RWPE1 (cell line): ENCODE data around the gene TRIM38.
"Not testable (repeated sequence)": the region's sequence is repeated elsewhere in the genome, so short reads cannot be mapped to it uniquely, and the experiment has no call there.

Experiments
- CTCF ChIA-PET: fragments of 350-600 bp; sonication (Branson Sonifier 250); formaldehyde crosslinking; extraction: SDS; loops from one replicate; lab custom pipeline; 2021; lab: Yijun Ruan, JAX
- POLR2A ChIA-PET: fragments of 400-600 bp; formaldehyde crosslinking; extraction: SDS; loops from one replicate; lab custom pipeline; 2020; ENCODE audit warnings: antibody characterized with exemption; ENCODE audit not compliant: low non-redundant PET; lab: Yijun Ruan, JAX
- DNase-seq: peaks from one replicate; pipeline ENCODE4 v3.0.0; 2012; ENCODE audit warnings: low spot score
- H3K27ac ChIP-seq: fragments of 450-650 bp; 2 replicates; pipeline ENCODE4 v1.5.1; 2017
- CTCF ChIP-seq: fragments of 450-650 bp; conservative IDR thresholded peaks from 2 replicates; pipeline ENCODE4 v1.5.1; 2017; ENCODE audit warnings: low read depth, mild to moderate bottlenecking

Gene TRIM38

GRCh38 chr6:25946631-25947030, 16.0 kb upstream of the TRIM38 start:
- POLR2A ChIA-PET, result no interaction called here
- CTCF ChIA-PET, result no interaction called here
- no peak for DNase-seq
- no peak overlapping the region for H3K27ac ChIP-seq
- no peak for TF ChIP-seq CTCF

- not testable (repeated sequence) for DNase-seq
These were observed 15.1 kb upstream of the TRIM38 start for GRCh38 chr6:25947492-25947891.

GRCh38 chr6:25949695-25950094, 12.9 kb upstream of the TRIM38 start:
- no peak overlapping the region for H3K27ac ChIP-seq
- CTCF ChIA-PET, result no interaction called here
- DNase-seq, result no peak
- no peak for TF ChIP-seq CTCF
- POLR2A ChIA-PET, result no interaction called here

More at GRCh38 chr6:25947492-25947891, 15.1 kb upstream of the TRIM38 start:
- ChIA-PET CTCF (interaction anchor here (0.6 to 0.9 kb wide), 2 partner anchors 84 to 501 kb away, joined by 3 to 4 read pairs; no protein-coding TSS in a partner anchor), POLR2A (interaction anchor here (0.7 kb wide), 1 partner anchor 119 kb away, joined by 5 read pairs; no protein-coding TSS in a partner anchor)
- H3K27ac ChIP-seq, result not testable (repeated sequence)

- H3K27ac ChIP-seq, result no peak overlapping the region
- CTCF ChIA-PET, result interaction anchor here (0.7 kb wide), 1 partner anchor 278 kb away, joined by 6 read pairs; no protein-coding TSS in a partner anchor
- TF ChIP-seq CTCF, result no peak
- POLR2A ChIA-PET, result no interaction called here
- DNase-seq, result no peak
These were observed 12.3 kb upstream of the TRIM38 start for GRCh38 chr6:25950297-25950696.

GRCh38 chr6:25951296-25952032, 11.1 kb upstream of the TRIM38 start:
- TF ChIP-seq CTCF, result no peak
- ChIA-PET CTCF (no interaction called here), POLR2A (no interaction called here)
- DNase-seq, result no peak
- no peak overlapping the region for H3K27ac ChIP-seq

GRCh38 chr6:25952535-25952934, 10.1 kb upstream of the TRIM38 start:
- TF ChIP-seq CTCF, result no peak
- CTCF ChIA-PET, result interaction anchor here (0.6 to 0.9 kb wide), 3 partner anchors 10 to 40 kb away, joined by 3 to 6 read pairs (median 4); partner anchors contain the start of gene TRIM38
- POLR2A ChIA-PET, result no interaction called here
- DNase-seq, result no peak
- no peak overlapping the region for H3K27ac ChIP-seq

- CTCF ChIA-PET, result no interaction called here
- no peak for DNase-seq
These were observed 8.9 kb upstream of the TRIM38 start for GRCh38 chr6:25953733-25954132.

More at GRCh38 chr6:25953733-25954132, 8.9 kb upstream of the TRIM38 start:
- H3K27ac ChIP-seq, result no peak overlapping the region
- no peak for TF ChIP-seq CTCF
- POLR2A ChIA-PET, result no interaction called here
